BJ (cell line): Measurements from ENCODE around the gene PTPDC1. TPM values are rescaled to one million over a fixed set of nuclear protein-coding genes. Genes with fewer than 3 reads are reported as not detected.
"Not testable (repeated sequence)": the region's sequence is repeated elsewhere in the genome, so short reads cannot be mapped to it uniquely, and the experiment has no call there.

Experiments
- CTCF ChIA-PET: fragments of 350-600 bp; formaldehyde crosslinking; extraction: SDS; loops from one replicate; lab custom pipeline; 2021; ENCODE audit warnings: antibody characterized with exemption, inconsistent platforms; lab: Yijun Ruan, JAX
- POLR2A ChIA-PET: fragments of 300-600 bp; sonication (Branson Sonifier 250); formaldehyde crosslinking; extraction: SDS; loops from one replicate; lab custom pipeline; 2021; ENCODE audit warnings: antibody characterized with exemption; lab: Charles Lee
- DNase-seq: peaks from one replicate; pipeline ENCODE4 v3.0.0-alpha.2; 2011; ENCODE audit warnings: low read depth
- H3K27me3 ChIP-seq: 2 replicates; pipeline ENCODE4 v1.6.0; 2011; ENCODE audit warnings: low read length; ENCODE audit not compliant: control insufficient read depth, insufficient read depth
- H3K36me3 ChIP-seq: 2 replicates; pipeline ENCODE4 v1.5.1; 2011; ENCODE audit warnings: low read length; ENCODE audit not compliant: control insufficient read depth, insufficient read depth
- H3K4me3 ChIP-seq: 2 replicates; pipeline ENCODE4 v1.5.1; 2011; ENCODE audit warnings: low read depth, mild to moderate bottlenecking, control low read depth, low read length
- CTCF ChIP-seq: IDR thresholded peaks from 2 replicates; pipeline ENCODE4 v1.5.1; 2011; ENCODE audit warnings: low read depth, mild to moderate bottlenecking, control low read depth, inconsistent platforms, low read length, moderate library complexity; ENCODE audit not compliant: insufficient read depth
- polyA plus RNA-seq: library from polyadenylated mRNA; depleted of rRNA; stranded (reverse); fragments of >200 nt; gene quantifications from 2 replicates; pipeline ENCODE4 v1.2.3, GENCODE V29; 2011

Gene PTPDC1
- polyA plus RNA-seq, 1 experiment = 4.8 TPM

- ChIA-PET CTCF (interaction anchor here (1.0 kb wide), 2 partner anchors 10 to 12 kb away, joined by 3 read pairs; no protein-coding TSS in a partner anchor), POLR2A (no interaction called here)
- no peak overlapping the region for H3K4me3 ChIP-seq
- H3K36me3 ChIP-seq = no peaks in the 10 kb centered on the region
- no peak for TF ChIP-seq CTCF
- no peak for DNase-seq
- no peaks in the 10 kb centered on the region for H3K27me3 ChIP-seq
These were observed 27.2 kb downstream of the PTPDC1 start for GRCh38 chr9:94111446-94111845.

GRCh38 chr9:94112716-94113465 is 28.6 kb downstream of the PTPDC1 start:
- Histone ChIP-seq H3K4me3 (no peak overlapping the region), H3K27me3 (no peaks in the 10 kb centered on the region), H3K36me3 (no peaks in the 10 kb centered on the region)
- no peak for TF ChIP-seq CTCF
- ChIA-PET CTCF (no interaction called here), POLR2A (no interaction called here)
- DNase-seq = no peak

- H3K27me3 ChIP-seq, H3K4me3 ChIP-seq, DNase-seq, CTCF ChIA-PET, POLR2A ChIA-PET, H3K36me3 ChIP-seq: not testable (repeated sequence)
These were observed 35.8 kb downstream of the PTPDC1 start for GRCh38 chr9:94120088-94120487.

- Histone ChIP-seq H3K36me3 (no peaks in the 10 kb centered on the region), H3K27me3 (no peaks in the 10 kb centered on the region), H3K4me3 (no peak overlapping the region)
- no peak for DNase-seq
- TF ChIP-seq CTCF = no peak
- ChIA-PET POLR2A (no interaction called here), CTCF (interaction anchor here (1.2 to 1.3 kb wide), 2 partner anchors 10 to 59 kb away, joined by 3 read pairs; no protein-coding TSS in a partner anchor)
These were observed 36.7 kb downstream of the PTPDC1 start for GRCh38 chr9:94120854-94121376.

- ChIA-PET CTCF (no interaction called here), POLR2A (no interaction called here)
- TF ChIP-seq CTCF = no peak
- no peak for DNase-seq
- Histone ChIP-seq H3K4me3 (no peak overlapping the region), H3K36me3 (no peaks in the 10 kb centered on the region), H3K27me3 (no peaks in the 10 kb centered on the region)
These were observed 42.6 kb downstream of the PTPDC1 start for GRCh38 chr9:94126844-94127243.

GRCh38 chr9:94127806-94128205 is 43.5 kb downstream of the PTPDC1 start:
- no peak for DNase-seq
- ChIA-PET CTCF (no interaction called here), POLR2A (no interaction called here)
- Histone ChIP-seq H3K4me3 (no peak overlapping the region), H3K27me3 (no peaks in the 10 kb centered on the region), H3K36me3 (no peaks in the 10 kb centered on the region)
- no peak for TF ChIP-seq CTCF
